Right lobe of liver (tissue), 6 donors: ENCODE results near the gene TUBG1. TPM values are rescaled to one million over a fixed set of nuclear protein-coding genes. Genes with fewer than 3 reads are reported as not detected.
"Not testable (repeated sequence)": the region's sequence is repeated elsewhere in the genome, so short reads cannot be mapped to it uniquely, and the experiment has no call there.

Source experiments
- ATAC-seq, 4 donors: fragments of 200-7000 bp; cut with Tn5 transposase; one replicate each; pipeline ENCODE4 v1.9.1; 2020; ENCODE audit warnings: mild to moderate bottlenecking in 4 of 4, moderate library complexity in 4 of 4
- DNase-seq, 3 donors: peaks; one replicate each; pipeline ENCODE4 v3.0.0-alpha.2; 2020
- H3K27ac ChIP-seq, 3 donors: fragments of 200-600 bp; one replicate each; pipeline ENCODE4 v1.8.0; 2022
- H3K27me3 ChIP-seq, 2 donors: fragments of 200-600 bp; one replicate each; pipeline ENCODE4 v1.8.0; 2022
- H3K36me3 ChIP-seq, 4 donors: fragments of 200-600 bp; sonication (generic) in 1 of 4; one replicate each; pipeline versions ENCODE4 v1.5.1 to v1.8.0; 2017 to 2022; ENCODE audit warnings: control low read depth in 1 of 4
- H3K4me1 ChIP-seq, 4 donors: fragments of 200-600 bp; sonication (generic) in 1 of 4; one replicate each; pipeline versions ENCODE4 v1.5.1 to v1.8.0; 2017 to 2022; ENCODE audit warnings: control low read depth in 1 of 4
- H3K4me3 ChIP-seq, 3 donors: fragments of 200-600 bp; one replicate each; pipeline ENCODE4 v1.8.0; 2022
- H3K9me3 ChIP-seq, 4 donors: fragments of 200-600 bp; sonication (generic) in 1 of 4; one replicate each; pipeline versions ENCODE4 v1.5.1 to v1.8.0; 2017 to 2022; ENCODE audit warnings: control low read depth in 1 of 4
- CTCF ChIP-seq, 4 donors: fragments of 200-600 bp in 3 of 4; fragments of 450-650 bp in 1 of 4; IDR thresholded peaks; one replicate each; pipeline versions ENCODE4 v1.5.1 to v1.8.0; 2016 to 2022; ENCODE audit warnings: antibody characterized with exemption in 4 of 4, mild to moderate bottlenecking in 2 of 4
- POLR2A ChIP-seq: fragments of 450-650 bp; IDR thresholded peaks from one replicate; pipeline ENCODE4 v1.6.1; 2017; ENCODE audit warnings: antibody characterized with exemption, mild to moderate bottlenecking
- WGBS: methylation state at CpG from one replicate; pipeline ENCODE4 v1.1.6; 2018; ENCODE audit warnings: low coverage, low lambda C conversion rate; ENCODE audit not compliant: insufficient coverage; ENCODE audit errors: missing lambda C conversion rate; 5-methylcytosine and 5-hydroxymethylcytosine counted together
- intact Hi-C, 2 donors: fragments of 100-400 bp; cut with DNase I; formaldehyde crosslinking; loops; one replicate each; pipeline versions ENCODE4 v1.11.2 to v1.14.1; 2022
- total RNA-seq, 6 experiments: library from RNA; depleted of rRNA in 2 of 6; stranded (reverse); fragments of >200 nt in 2 of 6; fragmentation: NEBNext Ultra II Directional in 3 of 6; extraction: Animal tissue kit (Norgen Biotek cat#: 25700) in 3 of 6; gene quantifications; one replicate each; pipeline versions ENCODE4 v1.1.0 to v1.2.4, GENCODE V29; 2016 to 2023
- donor health status: DM: no; HTN: yes; CAD: no.
- donor health status: DM: no; HTN: no; CAD: no.
- donor health status: DM: no; HTN: no; CAD: no.
- donor health status: DM: no; HTN: yes; CAD: no.
- donor health status: DM: no; HTN: yes; CAD: no.

TUBG1 gene
- total RNA-seq, 6 experiments from 2014 or later: 17.9 to 44.5 (median 22.0) TPM

- ATAC-seq (peak in 1 of 4 donors; percentile 57), DNase-seq (no peak)
- no peak overlapping the region for H3K27ac ChIP-seq
Observed at GRCh38 chr17:42623732-42624596, 14.5 kb downstream of the TUBG1 start.

GRCh38 chr17:42627032-42627764 is 17.7 kb downstream of the TUBG1 start:
- DNase-seq, H3K4me3 ChIP-seq, H3K27me3 ChIP-seq, H3K4me1 ChIP-seq, ATAC-seq, H3K9me3 ChIP-seq, H3K27ac ChIP-seq, H3K36me3 ChIP-seq, intact Hi-C loops: not testable (repeated sequence)
- WGBS: 88% methylated on average over 4 of the region's 6 CpGs

More at GRCh38 chr17:42623732-42624596, 14.5 kb downstream of the TUBG1 start:
- H3K9me3 ChIP-seq: no peaks in the 10 kb centered on the region
- no peak overlapping the region for H3K4me3 ChIP-seq
- TF ChIP-seq POLR2A: no peak
- TF ChIP-seq CTCF (IDR thresholded peaks at IDR 0.05): no peak
- H3K27me3 ChIP-seq: no peaks in the 10 kb centered on the region
- no peaks in the 10 kb centered on the region for H3K36me3 ChIP-seq
- H3K4me1 ChIP-seq: peaks cover 0 to under 1% (median 0%) of the 10 kb centered on the region in 4 donors
- 89% methylated on average over 7 of the region's 7 CpGs for WGBS
- intact Hi-C loops: no loop called here

GRCh38 chr17:42629411-42630009 is 20.0 kb downstream of the TUBG1 start:
- Histone ChIP-seq H3K27ac (no peak overlapping the region), H3K9me3 (no peaks in the 10 kb centered on the region), H3K27me3 (no peaks in the 10 kb centered on the region), H3K36me3 (no peaks in the 10 kb centered on the region), H3K4me1 (no peaks in the 10 kb centered on the region), H3K4me3 (no peak overlapping the region)
- intact Hi-C loops: no loop called here
- WGBS: 51% methylated on average over 3 of the region's 3 CpGs
- no peak for ATAC-seq
- TF ChIP-seq POLR2A (no peak), CTCF (IDR thresholded peaks at IDR 0.05) (no peak)
- DNase-seq: no peak

- no peak for DNase-seq
- H3K4me3 ChIP-seq: no peak overlapping the region
- no peak for ATAC-seq
- no peaks in the 10 kb centered on the region for H3K27me3 ChIP-seq
- H3K9me3 ChIP-seq: no peaks in the 10 kb centered on the region
- TF ChIP-seq POLR2A (no peak), CTCF (IDR thresholded peaks at IDR 0.05) (no peak)
- H3K4me1 ChIP-seq: no peaks in the 10 kb centered on the region
- intact Hi-C loops: no loop called here
- no peak overlapping the region for H3K27ac ChIP-seq
- no peaks in the 10 kb centered on the region for H3K36me3 ChIP-seq
- WGBS: 82% methylated on average over 3 of the region's 9 CpGs
Observed at GRCh38 chr17:42632949-42633444, 23.5 kb downstream of the TUBG1 start.
